ENCODE data around the gene ESRRB.

DNA sequence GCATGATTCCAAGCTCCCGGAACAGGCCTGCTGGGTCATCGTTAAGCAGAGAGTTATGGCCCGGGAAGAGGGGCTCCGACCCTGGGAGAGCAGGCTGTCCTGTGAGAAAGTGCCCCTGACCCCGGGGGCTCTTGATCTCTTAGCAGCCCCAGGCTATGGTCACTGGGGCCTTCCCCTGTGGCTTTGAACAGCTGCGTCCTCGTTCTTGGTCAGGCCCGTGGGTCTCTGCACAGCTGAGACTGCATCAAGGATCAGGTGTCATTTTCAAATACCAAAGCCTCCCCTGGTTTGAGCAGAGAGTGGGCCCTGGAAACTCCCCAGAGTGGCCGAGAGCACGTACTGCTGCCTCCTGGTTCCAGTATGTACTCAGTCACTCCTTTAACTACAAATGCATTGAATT lies 114.8 kb downstream of the ESRRB start:
- TF ChIP-seq, protein P1, sequence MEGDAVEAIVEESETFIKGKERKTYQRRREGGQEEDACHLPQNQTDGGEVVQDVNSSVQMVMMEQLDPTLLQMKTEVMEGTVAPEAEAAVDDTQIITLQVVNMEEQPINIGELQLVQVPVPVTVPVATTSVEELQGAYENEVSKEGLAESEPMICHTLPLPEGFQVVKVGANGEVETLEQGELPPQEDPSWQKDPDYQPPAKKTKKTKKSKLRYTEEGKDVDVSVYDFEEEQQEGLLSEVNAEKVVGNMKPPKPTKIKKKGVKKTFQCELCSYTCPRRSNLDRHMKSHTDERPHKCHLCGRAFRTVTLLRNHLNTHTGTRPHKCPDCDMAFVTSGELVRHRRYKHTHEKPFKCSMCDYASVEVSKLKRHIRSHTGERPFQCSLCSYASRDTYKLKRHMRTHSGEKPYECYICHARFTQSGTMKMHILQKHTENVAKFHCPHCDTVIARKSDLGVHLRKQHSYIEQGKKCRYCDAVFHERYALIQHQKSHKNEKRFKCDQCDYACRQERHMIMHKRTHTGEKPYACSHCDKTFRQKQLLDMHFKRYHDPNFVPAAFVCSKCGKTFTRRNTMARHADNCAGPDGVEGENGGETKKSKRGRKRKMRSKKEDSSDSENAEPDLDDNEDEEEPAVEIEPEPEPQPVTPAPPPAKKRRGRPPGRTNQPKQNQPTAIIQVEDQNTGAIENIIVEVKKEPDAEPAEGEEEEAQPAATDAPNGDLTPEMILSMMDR (IDR thresholded peaks at IDR 0.05; ENCODE audit: low read length): no peak
- TF ChIP-seq EZH2 (IDR thresholded peaks at IDR 0.05; ENCODE audit: borderline replicate concordance, low read length): no peak

Measured in OCI-LY1 (cell line).